Psoas muscle (tissue), 8 donors: ENCODE data around the gene STIMATE. TPM values are rescaled to one million over a fixed set of nuclear protein-coding genes. Genes with fewer than 3 reads are reported as not detected.

Experiments
- ATAC-seq, 4 donors: fragments of 200-7000 bp; cut with Tn5 transposase; one replicate each; pipeline ENCODE4 v1.9.1; 2020; ENCODE audit warnings: moderate library complexity in 3 of 4, mild to moderate bottlenecking in 2 of 4
- DNase-seq, 2 donors: peaks; one replicate each; pipeline ENCODE4 v3.0.0-alpha.2; 2020
- H3K27ac ChIP-seq: fragments of 200-600 bp; one replicate; pipeline ENCODE4 v1.8.0; 2022
- H3K27me3 ChIP-seq, 3 donors: fragments of 200-600 bp in 1 of 3; one replicate each; pipeline versions ENCODE4 v1.6.1 to v1.8.0; 2013 to 2022; ENCODE audit warnings: low read length in 2 of 3, mild to moderate bottlenecking in 2 of 3, moderate library complexity in 1 of 3; ENCODE audit not compliant: insufficient read depth in 3 of 3
- H3K36me3 ChIP-seq, 2 donors: fragments of 200-600 bp in 1 of 2; one replicate each; pipeline versions ENCODE4 v1.6.1 to v1.8.0; 2013 to 2022; ENCODE audit warnings: low read depth in 1 of 2, mild to moderate bottlenecking in 1 of 2, moderate library complexity in 1 of 2; ENCODE audit not compliant: insufficient read depth in 1 of 2
- H3K4me1 ChIP-seq: fragments of 200-600 bp; one replicate; pipeline ENCODE4 v1.8.0; 2022
- H3K4me3 ChIP-seq: fragments of 200-600 bp; one replicate; pipeline ENCODE4 v1.8.0; 2022; ENCODE audit warnings: mild to moderate bottlenecking
- H3K9me3 ChIP-seq: fragments of 200-600 bp; one replicate; pipeline ENCODE4 v1.8.0; 2022
- CTCF ChIP-seq: fragments of 200-600 bp; IDR thresholded peaks from one replicate; pipeline ENCODE4 v1.8.0; 2022; ENCODE audit warnings: antibody characterized with exemption
- WGBS, 3 donors: extraction: QIAGEN DNeasy Blood & Tissue Kit; methylation state at CpG; one replicate each; pipeline versions ENCODE4 v1.1.6 to v1.1.7; 2013; 5-methylcytosine and 5-hydroxymethylcytosine counted together
- intact Hi-C, 2 donors: fragments of 100-400 bp; cut with DNase I; formaldehyde crosslinking; loops; one replicate each; pipeline versions ENCODE4 v1.11.0 to v1.14.2; 2022
- polyA plus RNA-seq, 3 donors: library from polyadenylated mRNA; stranded (reverse); fragments of 200-250 nt; gene quantifications; one replicate each; pipeline ENCODE4 v1.2.3, GENCODE V29; 2013
- total RNA-seq, 4 donors: library from RNA; stranded (reverse); fragmentation: NEBNext Ultra II Directional in 2 of 4; extraction: Animal tissue kit (Norgen Biotek cat#: 25700) in 2 of 4; gene quantifications; one replicate each; pipeline versions ENCODE4 v1.2.1 to v1.2.4, GENCODE V29; 2021 to 2023
- donor health status: healthy with polysubstance abuse.
- donor health status: DM: no; HTN: no; CAD: no; lungs with moderate emphysema.
- donor health status: Bipolar disorder and iron deficiency.
- donor health status: healthy.
- donor health status: DM: yes; HTN: yes; CAD: no.
- donor health status: DM: no; HTN: no; CAD: no.
- donor health status: DM: no; HTN: no; CAD: no.
- donor health status: DM: yes; HTN: yes; CAD: no.

The STIMATE gene
- total and polyA plus RNA-seq, 7 donors: 3.5 to 22.3 (median 10.2) TPM

GRCh38 chr3:52817221-52817620 is 80.1 kb downstream of the STIMATE start:
- WGBS, 3 donors: 93 to 95% (median 94%) methylated on average over 10 of the region's 10 CpGs
- no peak for DNase-seq
- no peak overlapping the region for H3K27ac ChIP-seq
- no peaks in the 10 kb centered on the region for H3K9me3 ChIP-seq
- no peak for ATAC-seq
- intact Hi-C loops: no loop called here
- peaks cover 0 to 93% of the 10 kb centered on the region in 2 donors for H3K36me3 ChIP-seq
- no peaks in the 10 kb centered on the region for H3K27me3 ChIP-seq
- TF ChIP-seq CTCF: no peak
- no peaks in the 10 kb centered on the region for H3K4me1 ChIP-seq
- no peak overlapping the region for H3K4me3 ChIP-seq

GRCh38 chr3:52816654-52817053 is 80.7 kb downstream of the STIMATE start:
- no peak for DNase-seq
- no peak for TF ChIP-seq CTCF
- no peak for ATAC-seq
- WGBS, 3 donors: 87 to 94% (median 94%) methylated on average over 10 of the region's 10 CpGs
- no peak overlapping the region for H3K4me3 ChIP-seq
- H3K27me3 ChIP-seq: no peaks in the 10 kb centered on the region
- H3K4me1 ChIP-seq: no peaks in the 10 kb centered on the region
- H3K36me3 ChIP-seq: peaks cover 0 to 88% of the 10 kb centered on the region in 2 donors
- no peaks in the 10 kb centered on the region for H3K9me3 ChIP-seq
- no peak overlapping the region for H3K27ac ChIP-seq
- intact Hi-C loops: no loop called here

- Histone ChIP-seq H3K4me3 (no peak overlapping the region), H3K27ac (no peak overlapping the region), H3K36me3 (peaks cover 0 to 84% of the 10 kb centered on the region in 2 donors), H3K27me3 (no peaks in the 10 kb centered on the region), H3K9me3 (no peaks in the 10 kb centered on the region), H3K4me1 (no peaks in the 10 kb centered on the region)
- intact Hi-C loops: no loop called here
- ATAC-seq (no peak), DNase-seq (no peak)
- TF ChIP-seq CTCF: no peak
- 85 to 86% (median 85%) methylated on average over 6 of the region's 6 CpGs for WGBS, 3 donors
These were observed 81.1 kb downstream of the STIMATE start for GRCh38 chr3:52816199-52816598.

GRCh38 chr3:52813810-52814209 is 83.5 kb downstream of the STIMATE start:
- WGBS, 3 donors: 41 to 73% (median 56%) methylated on average over 8 of the region's 8 CpGs
- ATAC-seq: no peak

More at GRCh38 chr3:52813810-52814209, 83.5 kb downstream of the STIMATE start:
- Histone ChIP-seq H3K27ac (no peak overlapping the region), H3K4me3 (no peak overlapping the region), H3K36me3 (peaks cover 0 to 60% of the 10 kb centered on the region in 2 donors), H3K9me3 (no peaks in the 10 kb centered on the region), H3K27me3 (no peaks in the 10 kb centered on the region), H3K4me1 (no peaks in the 10 kb centered on the region)
- no peak for DNase-seq
- intact Hi-C loops: no loop called here
- no peak for TF ChIP-seq CTCF
